HUES6 (cell line): ENCODE results near the gene PDXDC1.
"Not testable (repeated sequence)": the region's sequence is repeated elsewhere in the genome, so short reads cannot be mapped to it uniquely, and the experiment has no call there.

Source experiments
- H3K27ac ChIP-seq: 2 replicates; pipeline ENCODE4 v1.7.0; 2013; ENCODE audit warnings: low read depth, mild to moderate bottlenecking, low read length, inconsistent platforms
- H3K27me3 ChIP-seq: 2 replicates; pipeline ENCODE4 v1.6.1; 2013; ENCODE audit warnings: low read length; ENCODE audit not compliant: control insufficient read depth, insufficient read depth
- H3K36me3 ChIP-seq: 2 replicates; pipeline ENCODE4 v1.6.1; 2013; ENCODE audit warnings: low read length; ENCODE audit not compliant: control insufficient read depth, insufficient read depth
- H3K4me1 ChIP-seq: 2 replicates; pipeline ENCODE4 v1.6.1; 2013; ENCODE audit warnings: low read length; ENCODE audit not compliant: control insufficient read depth, insufficient read depth
- H3K4me3 ChIP-seq: 2 replicates; pipeline ENCODE4 v1.5.1; 2013; ENCODE audit warnings: low read depth, low read length
- H3K9ac ChIP-seq: one replicate; pipeline ENCODE4 v1.6.1; 2013; ENCODE audit warnings: mild to moderate bottlenecking, low read length
- H3K9me3 ChIP-seq: 2 replicates; pipeline ENCODE4 v1.6.1; 2013; ENCODE audit warnings: low read depth, low read length; ENCODE audit not compliant: control insufficient read depth, insufficient read depth

Gene PDXDC1

DNA sequence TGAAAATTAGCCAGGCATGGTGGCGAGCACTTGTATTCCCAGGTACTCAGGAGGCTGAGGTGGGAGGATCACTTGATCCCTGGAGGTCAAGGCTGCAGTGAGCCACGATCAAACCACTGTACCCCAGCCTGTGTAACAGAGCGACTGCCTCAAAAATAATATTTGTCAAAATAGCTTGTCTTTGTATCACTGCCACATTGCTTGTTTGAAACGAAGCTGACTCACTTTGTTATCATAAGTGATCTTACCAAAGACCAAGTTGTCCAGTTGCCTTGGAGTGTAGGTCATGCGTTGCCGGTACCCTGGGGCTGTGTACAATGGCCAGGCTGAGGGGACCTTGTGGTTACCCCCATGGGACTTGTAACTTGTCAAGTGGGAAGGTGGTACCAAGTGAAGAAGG is 21.9 kb downstream of the PDXDC1 start:
- not testable (repeated sequence) for H3K27ac ChIP-seq, H3K4me3 ChIP-seq, H3K9ac ChIP-seq, H3K27me3 ChIP-seq, H3K4me1 ChIP-seq, H3K9me3 ChIP-seq
- peaks cover 21% of the 10 kb centered on the region for H3K36me3 ChIP-seq

DNA sequence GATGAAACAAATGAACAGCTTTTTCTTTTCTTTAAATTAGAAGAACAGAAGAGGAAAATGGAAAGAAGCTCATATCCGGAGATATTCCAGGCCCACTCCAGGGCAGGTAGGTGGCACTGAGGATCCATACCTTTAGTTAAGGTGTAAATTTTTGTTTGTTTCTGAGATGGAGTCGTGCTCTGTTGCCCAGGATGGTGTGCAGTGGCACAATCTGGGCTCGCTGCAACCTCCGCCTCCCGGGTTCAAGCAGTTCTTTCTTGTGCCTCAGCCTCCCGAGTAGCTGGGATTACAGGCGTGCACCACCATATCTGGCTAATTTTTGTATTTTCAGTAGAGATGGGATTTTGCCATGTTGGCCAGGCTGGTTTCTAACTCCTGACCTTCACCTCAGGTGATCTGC is 23.5 kb downstream of the PDXDC1 start:
- H3K4me3 ChIP-seq, H3K27ac ChIP-seq, H3K27me3 ChIP-seq, H3K4me1 ChIP-seq, H3K9ac ChIP-seq, H3K9me3 ChIP-seq: not testable (repeated sequence)
- H3K36me3 ChIP-seq = peaks cover 21% of the 10 kb centered on the region

DNA sequence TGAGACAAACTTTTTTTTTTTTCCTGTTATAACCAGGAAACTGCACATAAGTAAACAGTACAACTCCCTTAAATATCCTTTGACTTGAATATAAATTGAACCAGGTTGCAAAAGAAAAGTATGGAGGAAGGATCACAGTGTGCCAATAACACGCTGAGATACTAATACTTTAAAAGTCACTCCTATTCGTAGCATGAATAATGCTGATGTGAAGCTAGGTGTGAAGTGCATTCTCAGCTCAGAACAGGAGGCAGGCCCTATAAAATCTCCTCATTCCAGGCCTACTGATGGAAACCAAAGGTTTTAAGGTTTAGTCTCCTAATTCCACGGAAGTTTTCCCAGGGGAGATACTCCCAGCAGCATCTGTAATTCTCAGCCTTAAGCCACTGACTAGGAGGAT is 25.0 kb downstream of the PDXDC1 start:
- not testable (repeated sequence) for H3K9me3 ChIP-seq, H3K27ac ChIP-seq, H3K27me3 ChIP-seq, H3K4me3 ChIP-seq, H3K9ac ChIP-seq, H3K4me1 ChIP-seq
- peaks cover 29% of the 10 kb centered on the region for H3K36me3 ChIP-seq

DNA sequence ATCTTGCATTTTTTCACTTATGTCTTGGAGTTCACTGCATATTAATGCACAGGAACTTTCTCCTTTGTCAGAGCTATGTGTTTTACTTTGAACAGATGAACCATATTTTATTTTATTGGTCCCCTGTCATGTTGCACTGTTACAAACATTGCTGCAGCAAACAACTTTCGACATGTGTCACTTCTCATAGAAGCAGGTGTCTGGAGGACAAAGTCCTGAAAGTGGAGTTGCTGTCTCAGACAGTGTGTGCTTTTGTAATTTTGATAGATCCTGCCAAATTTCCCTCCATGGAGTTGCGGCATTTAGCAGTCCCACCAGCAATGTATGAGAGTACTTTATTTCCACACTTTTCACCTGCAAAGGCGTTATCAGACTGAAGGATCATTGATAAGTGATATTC is 27.6 kb downstream of the PDXDC1 start:
- H3K4me1 ChIP-seq, H3K27me3 ChIP-seq, H3K27ac ChIP-seq, H3K9me3 ChIP-seq, H3K9ac ChIP-seq, H3K4me3 ChIP-seq: not testable (repeated sequence)
- H3K36me3 ChIP-seq = peaks cover 48% of the 10 kb centered on the region

DNA sequence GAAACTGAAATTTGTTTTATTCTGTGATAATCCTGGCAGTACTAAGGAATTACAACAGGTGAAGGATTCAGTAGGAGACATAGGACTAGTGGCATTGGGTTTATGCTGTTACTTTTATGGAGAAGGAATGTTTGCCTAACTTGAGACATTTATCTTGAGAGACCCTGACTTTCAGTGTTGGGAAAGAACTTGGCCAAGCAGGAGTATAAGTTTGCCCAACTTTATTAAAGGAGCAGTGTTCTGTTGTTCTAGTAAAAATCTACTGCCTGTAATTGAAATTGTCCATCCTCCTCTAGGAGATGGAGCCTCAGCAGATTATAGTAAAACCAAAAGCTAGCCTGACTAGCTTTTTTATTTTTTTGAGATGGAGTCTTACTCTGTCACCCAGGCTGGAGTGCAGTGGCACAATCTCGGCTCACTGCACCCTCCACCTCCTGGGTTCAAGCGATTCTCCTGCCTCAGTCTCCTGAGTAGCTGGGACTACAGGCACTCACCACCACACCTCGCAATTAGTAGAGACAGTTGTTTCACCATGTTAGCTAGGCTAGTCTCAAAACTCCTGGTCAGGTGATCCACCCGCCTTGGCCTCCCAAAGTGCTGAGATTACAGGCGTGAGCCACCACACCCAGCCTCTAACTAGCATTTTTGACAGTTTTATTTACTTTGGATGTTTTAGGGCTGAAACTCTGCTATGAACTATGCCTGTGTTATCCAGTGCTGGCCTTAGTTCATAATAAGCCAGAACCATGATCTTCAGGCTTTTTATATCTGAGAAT is 30.7 kb downstream of the PDXDC1 start:
- not testable (repeated sequence) for H3K27ac ChIP-seq, H3K9me3 ChIP-seq, H3K4me1 ChIP-seq, H3K27me3 ChIP-seq, H3K4me3 ChIP-seq, H3K9ac ChIP-seq
- peaks cover 48% of the 10 kb centered on the region for H3K36me3 ChIP-seq

DNA sequence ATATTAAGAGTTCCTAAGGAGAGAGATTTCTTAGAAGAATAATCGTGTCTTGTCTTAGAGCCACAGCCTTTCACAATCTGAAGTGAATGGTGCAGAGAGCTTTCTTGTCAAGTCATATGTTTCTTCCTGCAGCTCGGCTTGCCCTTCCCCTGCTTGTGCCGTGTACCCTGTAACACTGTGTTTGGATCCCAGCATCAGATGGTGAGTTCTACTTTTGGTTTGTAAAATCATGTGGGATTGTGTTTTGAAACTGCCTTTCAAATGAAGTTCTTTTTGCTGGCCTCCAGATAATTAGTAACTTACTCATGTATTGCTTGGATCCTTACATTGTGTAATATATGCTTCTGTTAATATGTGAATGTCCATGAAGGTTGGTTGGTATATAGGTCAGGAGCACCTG is 33.8 kb downstream of the PDXDC1 start:
- H3K27ac ChIP-seq, H3K4me1 ChIP-seq: not testable (repeated sequence)

DNA sequence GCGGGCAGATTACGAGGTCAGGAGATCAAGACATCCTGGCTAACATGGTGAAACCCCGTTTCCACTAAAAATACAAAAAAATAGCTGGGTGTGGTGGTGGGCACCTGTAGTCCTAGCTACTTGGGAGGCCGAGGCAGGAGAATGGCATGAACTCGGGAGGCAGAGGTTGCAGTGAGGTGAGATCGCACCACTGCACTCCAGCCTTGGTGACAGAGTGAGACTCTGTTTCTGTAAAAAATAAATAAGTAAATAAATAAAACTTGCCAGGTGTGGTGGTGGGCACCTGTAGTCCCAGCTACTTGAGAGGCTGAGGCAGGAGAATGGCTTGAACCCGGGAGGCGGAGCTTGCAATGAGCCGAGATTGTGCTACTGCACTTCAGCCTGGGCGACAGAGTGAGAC is 38.1 kb downstream of the PDXDC1 start:
- H3K9ac ChIP-seq, H3K4me3 ChIP-seq, H3K27me3 ChIP-seq, H3K9me3 ChIP-seq, H3K27ac ChIP-seq, H3K4me1 ChIP-seq: not testable (repeated sequence)
- peaks cover 50% of the 10 kb centered on the region for H3K36me3 ChIP-seq

More for the DNA sequence above, 33.8 kb downstream of the PDXDC1 start:
- H3K9me3 ChIP-seq, H3K9ac ChIP-seq, H3K27me3 ChIP-seq, H3K4me3 ChIP-seq: not testable (repeated sequence)
- H3K36me3 ChIP-seq = peaks cover 57% of the 10 kb centered on the region

DNA sequence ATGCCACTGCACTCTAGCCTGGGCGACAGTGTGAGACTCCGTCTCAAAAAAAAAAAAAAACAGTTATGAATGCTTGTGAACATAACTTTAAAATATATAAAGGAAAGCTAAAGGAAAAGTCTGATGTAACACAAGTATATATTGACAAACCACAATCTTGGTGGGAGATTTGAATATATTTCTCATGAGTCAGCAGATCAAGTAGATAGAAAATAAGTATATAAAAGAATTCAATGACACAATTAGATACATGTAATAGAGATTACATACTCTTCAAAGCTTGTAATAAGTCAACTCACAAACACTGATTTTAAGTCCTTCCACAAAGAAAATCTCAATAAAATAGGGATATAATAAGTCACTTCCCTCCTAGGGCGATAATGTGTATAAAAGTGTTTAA is 40.8 kb downstream of the PDXDC1 start:
- H3K27ac ChIP-seq, H3K4me3 ChIP-seq, H3K9ac ChIP-seq, H3K9me3 ChIP-seq, H3K4me1 ChIP-seq, H3K27me3 ChIP-seq: not testable (repeated sequence)
- peaks cover 52% of the 10 kb centered on the region for H3K36me3 ChIP-seq

DNA sequence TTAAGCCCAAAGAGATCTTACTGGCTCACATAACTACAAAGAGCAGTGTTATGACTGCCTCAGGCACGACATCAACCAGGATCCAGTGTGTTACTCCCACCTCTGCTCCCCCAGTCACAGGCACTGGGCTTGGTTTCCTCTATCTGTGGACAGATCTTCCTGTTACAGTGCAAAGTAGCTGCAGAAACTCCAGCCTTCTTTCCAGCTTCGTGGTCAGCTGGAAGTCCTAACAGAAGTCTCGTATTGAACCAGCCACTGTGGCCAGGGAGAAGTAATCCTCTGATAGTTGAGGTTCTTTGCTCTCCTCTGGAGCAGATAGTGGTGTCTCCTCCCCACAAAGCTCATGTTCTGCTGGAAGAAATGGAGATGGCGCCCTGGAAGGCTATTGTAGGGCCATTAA is 41.5 kb downstream of the PDXDC1 start:
- not testable (repeated sequence) for H3K9ac ChIP-seq, H3K9me3 ChIP-seq, H3K4me1 ChIP-seq, H3K27ac ChIP-seq, H3K27me3 ChIP-seq, H3K4me3 ChIP-seq
- H3K36me3 ChIP-seq = peaks cover 54% of the 10 kb centered on the region

DNA sequence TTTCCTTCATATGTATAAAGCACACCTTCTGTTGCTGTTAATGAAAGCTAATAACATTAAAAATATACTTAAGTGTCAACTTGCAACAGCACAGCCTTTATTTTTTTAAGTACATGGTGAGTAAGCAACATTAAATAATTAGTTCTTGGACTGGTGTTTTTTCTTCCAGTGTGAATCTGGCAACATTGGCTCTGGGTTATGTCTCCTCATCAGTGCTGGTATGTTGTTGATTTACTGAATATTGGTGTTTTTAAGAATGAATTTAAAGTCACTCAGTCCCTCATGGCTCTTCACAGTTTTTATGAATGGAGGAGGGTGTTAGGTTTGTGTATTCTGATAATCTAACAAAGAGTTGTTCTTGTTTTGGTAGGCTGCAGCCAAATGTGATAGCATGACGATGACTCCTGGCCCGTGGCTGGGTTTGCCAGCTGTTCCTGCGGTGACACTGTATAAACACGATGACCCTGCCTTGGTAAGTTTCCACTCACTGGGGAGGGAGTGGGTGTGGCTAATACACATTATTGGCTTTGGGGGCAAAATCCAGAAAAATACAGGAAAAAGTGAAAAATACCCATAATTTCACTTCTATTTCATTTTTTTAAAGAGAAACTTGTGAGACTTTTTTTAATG is 42.2 kb downstream of the PDXDC1 start:
- H3K4me1 ChIP-seq, H3K9ac ChIP-seq, H3K27ac ChIP-seq, H3K4me3 ChIP-seq, H3K9me3 ChIP-seq, H3K27me3 ChIP-seq: not testable (repeated sequence)
- H3K36me3 ChIP-seq = peaks cover 56% of the 10 kb centered on the region

DNA sequence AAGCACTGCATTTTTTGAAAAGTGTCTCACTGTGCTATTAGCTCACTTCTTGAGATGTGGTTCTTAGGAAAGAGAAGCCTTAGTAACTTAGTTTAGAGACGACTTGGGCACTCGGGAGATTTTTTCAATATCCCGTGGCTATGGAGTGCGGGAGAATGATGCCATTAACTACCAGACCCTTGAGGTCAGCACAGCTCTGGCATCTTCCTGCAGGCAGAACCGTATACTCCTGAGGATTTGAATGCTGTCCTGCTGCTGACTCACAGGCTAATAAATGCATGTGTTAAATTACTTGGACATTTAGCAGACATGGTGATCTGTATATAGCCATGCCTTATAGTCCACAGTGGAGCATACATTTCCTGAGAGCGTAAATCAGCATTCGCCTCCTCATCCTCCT is 46.6 kb downstream of the PDXDC1 start:
- peaks cover 71% of the 10 kb centered on the region for H3K36me3 ChIP-seq
- not testable (repeated sequence) for H3K9me3 ChIP-seq, H3K4me1 ChIP-seq, H3K27ac ChIP-seq, H3K4me3 ChIP-seq, H3K9ac ChIP-seq, H3K27me3 ChIP-seq
